Endothelial cell (in vitro differentiated cells): ENCODE measurements around the gene CCSER1. TPM values are rescaled to one million over a fixed set of nuclear protein-coding genes. Genes with fewer than 3 reads are reported as not detected.

Experiments
- DNase-seq: peaks from one replicate; pipeline ENCODE4 v3.0.0; 2021; ENCODE audit warnings: low spot score
- H3K27ac Mint-ChIP-seq: one replicate; pipeline ENCODE4 v1.8.0; 2021; ENCODE audit warnings: mixed read lengths, inconsistent platforms; ENCODE audit not compliant: unreplicated experiment
- H3K27me3 Mint-ChIP-seq: one replicate; pipeline ENCODE4 v1.8.0; 2021; ENCODE audit warnings: mild to moderate bottlenecking, moderate library complexity, mixed read lengths, inconsistent platforms; ENCODE audit not compliant: unreplicated experiment
- H3K36me3 Mint-ChIP-seq: one replicate; pipeline ENCODE4 v1.8.0; 2021; ENCODE audit warnings: mild to moderate bottlenecking, low read depth, mixed read lengths, inconsistent platforms; ENCODE audit not compliant: unreplicated experiment
- H3K4me1 Mint-ChIP-seq: one replicate; pipeline ENCODE4 v1.8.0; 2021; ENCODE audit warnings: mild to moderate bottlenecking, mixed read lengths, inconsistent platforms; ENCODE audit not compliant: unreplicated experiment
- H3K4me3 Mint-ChIP-seq: one replicate; pipeline ENCODE4 v1.8.0; 2021; ENCODE audit warnings: mild to moderate bottlenecking, mixed read lengths, inconsistent platforms; ENCODE audit not compliant: unreplicated experiment
- H3K9me3 Mint-ChIP-seq: one replicate; pipeline ENCODE4 v1.8.0; 2021; ENCODE audit warnings: mixed read lengths, inconsistent platforms; ENCODE audit not compliant: unreplicated experiment
- CTCF ChIP-seq: fragments of 200-600 bp; sonication (generic); IDR thresholded peaks from one replicate; pipeline ENCODE4 v1.5.0; 2021; ENCODE audit warnings: antibody characterized with exemption; ENCODE audit not compliant: unreplicated experiment
- total RNA-seq: library from RNA; stranded (reverse); fragmentation: NEBNext Ultra II Directional; extraction: Animal tissue kit (Norgen Biotek cat#: 25700); gene quantifications from one replicate; pipeline ENCODE4 v1.2.1, GENCODE V29; 2021; ENCODE audit not compliant: unreplicated experiment

Gene CCSER1
- total RNA-seq, 1 donor from 2014 or later: 3.0 TPM

GRCh38 chr4:90841676-90842075 lies 714.5 kb downstream of the CCSER1 start:
- Mint-ChIP-seq H3K36me3 (no peaks in the 10 kb centered on the region), H3K9me3 (no peaks in the 10 kb centered on the region), H3K27me3 (no peaks in the 10 kb centered on the region), H3K4me3 (no peak overlapping the region), H3K4me1 (no peaks in the 10 kb centered on the region), H3K27ac (no peak overlapping the region)
- DNase-seq: no peak
- no peak for TF ChIP-seq CTCF

DNA sequence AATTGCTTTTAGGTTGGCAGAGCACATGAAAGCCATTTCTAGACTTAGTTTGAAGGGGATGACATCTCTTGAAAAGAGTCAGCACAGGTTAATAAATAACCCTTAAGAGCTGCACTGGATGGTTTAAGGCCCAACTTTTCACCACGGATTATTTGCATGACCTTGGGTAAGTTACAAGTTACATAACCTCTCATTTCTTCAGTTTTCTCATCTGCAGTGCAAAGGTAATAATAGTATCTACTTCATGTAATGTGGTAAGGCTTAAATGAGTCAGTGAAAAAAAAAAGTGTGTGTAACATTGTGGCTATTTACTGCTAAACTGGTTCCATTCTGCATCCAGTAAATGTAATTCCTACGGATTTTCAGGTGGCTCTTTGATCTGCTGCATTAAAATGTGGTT lies 715.8 kb downstream of the CCSER1 start:
- no peak for DNase-seq
- H3K9me3 Mint-ChIP-seq: no peaks in the 10 kb centered on the region
- H3K27ac Mint-ChIP-seq: no peak overlapping the region
- no peaks in the 10 kb centered on the region for H3K4me1 Mint-ChIP-seq
- no peaks in the 10 kb centered on the region for H3K27me3 Mint-ChIP-seq
- TF ChIP-seq CTCF: no peak
- H3K36me3 Mint-ChIP-seq: no peaks in the 10 kb centered on the region
- no peak overlapping the region for H3K4me3 Mint-ChIP-seq

DNA sequence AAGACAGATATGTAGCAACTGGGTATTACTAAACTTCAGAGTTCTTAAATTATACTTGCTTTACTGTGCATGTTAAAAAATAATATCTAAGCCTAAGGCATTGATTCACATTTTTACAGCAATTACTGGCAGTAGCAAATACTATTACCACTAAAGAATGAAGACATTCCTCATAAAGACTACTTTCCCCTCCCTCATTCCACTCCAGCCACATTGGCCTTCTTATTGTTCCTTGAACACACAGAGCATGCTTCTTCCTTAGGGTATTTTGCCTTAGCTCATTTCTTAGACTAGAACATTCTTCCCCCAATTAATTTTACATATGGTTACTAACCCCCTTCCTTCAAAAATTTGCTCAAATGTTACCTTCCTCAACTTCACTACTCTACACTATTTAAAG lies 717.0 kb downstream of the CCSER1 start:
- no peaks in the 10 kb centered on the region for H3K4me1 Mint-ChIP-seq
- no peaks in the 10 kb centered on the region for H3K9me3 Mint-ChIP-seq
- H3K4me3 Mint-ChIP-seq: no peak overlapping the region
- no peaks in the 10 kb centered on the region for H3K27me3 Mint-ChIP-seq
- no peaks in the 10 kb centered on the region for H3K36me3 Mint-ChIP-seq
- DNase-seq: no peak
- no peak for TF ChIP-seq CTCF
- no peak overlapping the region for H3K27ac Mint-ChIP-seq

DNA sequence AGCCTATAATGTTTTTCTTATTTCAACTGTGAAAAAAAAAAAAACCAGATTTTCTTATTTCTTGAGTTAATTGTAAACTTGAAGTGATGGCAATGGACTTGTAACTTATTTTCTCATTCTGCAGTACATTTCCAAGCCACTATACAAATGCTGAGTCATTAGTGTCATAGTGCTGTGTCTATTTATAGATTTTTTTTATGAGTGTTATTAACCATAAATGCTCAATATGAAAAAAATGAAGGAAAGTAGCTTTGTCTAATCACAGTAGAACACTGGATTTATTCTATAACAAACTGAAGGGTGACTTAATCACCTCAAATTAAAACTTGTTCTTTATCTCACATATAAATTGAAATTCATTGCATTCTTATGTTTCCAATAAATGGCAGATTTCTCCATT lies 718.6 kb downstream of the CCSER1 start:
- Mint-ChIP-seq H3K27me3 (no peaks in the 10 kb centered on the region), H3K36me3 (no peaks in the 10 kb centered on the region), H3K27ac (no peak overlapping the region), H3K9me3 (no peaks in the 10 kb centered on the region), H3K4me1 (no peaks in the 10 kb centered on the region), H3K4me3 (no peak overlapping the region)
- DNase-seq: no peak
- TF ChIP-seq CTCF: no peak

GRCh38 chr4:90852237-90852636 lies 725.0 kb downstream of the CCSER1 start:
- H3K4me1 Mint-ChIP-seq: no peaks in the 10 kb centered on the region
- no peaks in the 10 kb centered on the region for H3K27me3 Mint-ChIP-seq
- H3K27ac Mint-ChIP-seq: no peak overlapping the region
- no peaks in the 10 kb centered on the region for H3K9me3 Mint-ChIP-seq
- no peaks in the 10 kb centered on the region for H3K36me3 Mint-ChIP-seq
- no peak for DNase-seq
- H3K4me3 Mint-ChIP-seq: no peak overlapping the region
- TF ChIP-seq CTCF: no peak
